ENCODE results near the gene XPO4.

GRCh38 chr13:20769834-20770233, 132.7 kb downstream of the XPO4 start:
- no peak for TF ChIP-seq CTCF (conservative IDR thresholded peaks at IDR 0.05; ENCODE audit: low read depth, low read length)
- no peak for TF ChIP-seq EZH2 (IDR thresholded peaks at IDR 0.05; ENCODE audit: low read length, unreplicated experiment)
- TF ChIP-seq EZH2phosphoT487 (IDR thresholded peaks at IDR 0.05; ENCODE audit: borderline replicate concordance, low read length) = no peak

All from PC-3 (cell line).